ENCODE results near the gene NQO2.
"Not testable (repeated sequence)": the region's sequence is repeated elsewhere in the genome, so short reads cannot be mapped to it uniquely, and the experiment has no call there.

GRCh38 chr6:3060092-3060491 is 60.4 kb downstream of the NQO2 start:
- TF ChIP-seq BHLHE40 (IDR thresholded peaks at IDR 0.05; ENCODE audit: borderline replicate concordance); L3MBTL2 (conservative IDR thresholded peaks at IDR 0.05): not testable (repeated sequence)
